ENCODE results near the gene DTX1.

DNA sequence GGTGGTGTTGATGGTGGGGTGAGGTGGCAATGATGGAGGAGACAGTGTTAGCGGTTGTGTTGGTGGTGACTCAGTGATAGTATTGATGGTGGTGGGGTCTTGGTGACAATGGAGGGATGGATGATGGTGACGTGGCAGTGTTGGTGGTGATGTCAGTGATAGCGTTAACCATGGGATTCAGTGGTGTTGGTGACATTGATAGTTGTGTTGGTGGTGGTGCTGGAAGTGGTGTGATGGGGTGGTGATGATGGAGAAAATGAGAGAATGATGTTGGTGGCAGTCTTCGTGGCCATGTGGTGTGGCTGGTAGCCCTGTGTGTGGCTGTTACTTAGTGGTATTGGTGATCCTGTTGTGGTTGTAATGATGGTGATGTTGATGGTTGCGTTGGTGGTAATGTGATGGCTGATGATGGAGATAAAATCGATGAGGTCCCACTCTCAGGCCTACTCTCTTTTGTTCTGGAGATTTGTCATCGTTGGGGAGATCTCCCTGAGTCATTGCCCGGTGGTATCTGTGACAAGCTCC is 2.6 kb downstream of the DTX1 start:
- TF ChIP-seq, protein P1, sequence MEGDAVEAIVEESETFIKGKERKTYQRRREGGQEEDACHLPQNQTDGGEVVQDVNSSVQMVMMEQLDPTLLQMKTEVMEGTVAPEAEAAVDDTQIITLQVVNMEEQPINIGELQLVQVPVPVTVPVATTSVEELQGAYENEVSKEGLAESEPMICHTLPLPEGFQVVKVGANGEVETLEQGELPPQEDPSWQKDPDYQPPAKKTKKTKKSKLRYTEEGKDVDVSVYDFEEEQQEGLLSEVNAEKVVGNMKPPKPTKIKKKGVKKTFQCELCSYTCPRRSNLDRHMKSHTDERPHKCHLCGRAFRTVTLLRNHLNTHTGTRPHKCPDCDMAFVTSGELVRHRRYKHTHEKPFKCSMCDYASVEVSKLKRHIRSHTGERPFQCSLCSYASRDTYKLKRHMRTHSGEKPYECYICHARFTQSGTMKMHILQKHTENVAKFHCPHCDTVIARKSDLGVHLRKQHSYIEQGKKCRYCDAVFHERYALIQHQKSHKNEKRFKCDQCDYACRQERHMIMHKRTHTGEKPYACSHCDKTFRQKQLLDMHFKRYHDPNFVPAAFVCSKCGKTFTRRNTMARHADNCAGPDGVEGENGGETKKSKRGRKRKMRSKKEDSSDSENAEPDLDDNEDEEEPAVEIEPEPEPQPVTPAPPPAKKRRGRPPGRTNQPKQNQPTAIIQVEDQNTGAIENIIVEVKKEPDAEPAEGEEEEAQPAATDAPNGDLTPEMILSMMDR (optimal IDR thresholded peaks at IDR 0.05 in 1 of 3, IDR thresholded peaks at IDR 0.05 in 1 of 3, conservative IDR thresholded peaks at IDR 0.05 in 1 of 3; ENCODE audit: extremely low read depth in 1 of 3, insufficient read depth in 2 of 3, low read length in 3 of 3), result no peak
- TF ChIP-seq EZH2 (IDR thresholded peaks at IDR 0.05; ENCODE audit: low read length), result no peak

All from keratinocyte (primary cell).